GM08714 (cell line): ENCODE data around the gene GALNT9.

Source experiments
- H3K4me3 ChIP-seq: fragments of 200-500 bp; sonication (Bioruptor generic); 2 replicates; pipeline ENCODE4 v1.5.1; 2014; ENCODE audit warnings: mild to moderate bottlenecking, low read length, inconsistent platforms
- ZNF274 ChIP-seq: IDR thresholded peaks from 2 replicates; pipeline ENCODE4 v1.6.1; 2012; ENCODE audit warnings: mild to moderate bottlenecking, low read depth, low read length

GALNT9 gene

DNA sequence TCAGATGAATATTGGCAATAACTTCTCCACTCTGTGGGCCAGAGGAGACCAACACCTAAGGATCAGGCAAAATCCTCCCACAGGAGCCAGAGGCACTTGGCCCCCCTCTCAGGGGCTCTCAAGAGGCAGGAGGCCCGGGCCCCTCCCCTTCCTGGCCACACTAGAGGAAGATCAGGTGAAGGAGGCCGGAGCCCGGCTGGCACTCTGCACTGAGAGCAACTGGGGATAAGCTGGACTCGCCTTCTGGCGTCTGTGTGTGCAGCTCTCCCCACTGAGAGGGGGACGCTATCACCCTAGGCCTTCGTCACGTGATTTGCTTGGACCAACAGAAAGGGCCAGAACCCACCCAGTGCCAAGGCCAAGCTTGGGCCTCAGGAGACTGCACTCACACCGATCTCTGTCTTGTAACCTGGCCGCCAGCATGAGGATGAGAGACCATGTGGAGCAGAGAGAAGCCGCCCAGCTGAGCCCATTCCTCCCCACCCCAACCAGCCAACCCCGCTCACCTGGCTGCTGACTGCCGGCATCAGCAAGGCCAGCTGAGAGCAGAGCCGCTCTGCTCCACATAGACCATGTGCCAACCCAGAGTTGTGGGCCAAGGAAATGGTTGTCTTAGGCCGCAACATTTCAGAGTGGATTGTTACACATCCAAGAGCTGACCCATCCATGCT, 121.1 kb downstream of the GALNT9 start:
- H3K4me3 ChIP-seq = no peak overlapping the region
- TF ChIP-seq ZNF274 = no peak

GRCh38 chr12:132207083-132207775, 122.2 kb downstream of the GALNT9 start:
- H3K4me3 ChIP-seq = no peak overlapping the region
- TF ChIP-seq ZNF274 = no peak

DNA sequence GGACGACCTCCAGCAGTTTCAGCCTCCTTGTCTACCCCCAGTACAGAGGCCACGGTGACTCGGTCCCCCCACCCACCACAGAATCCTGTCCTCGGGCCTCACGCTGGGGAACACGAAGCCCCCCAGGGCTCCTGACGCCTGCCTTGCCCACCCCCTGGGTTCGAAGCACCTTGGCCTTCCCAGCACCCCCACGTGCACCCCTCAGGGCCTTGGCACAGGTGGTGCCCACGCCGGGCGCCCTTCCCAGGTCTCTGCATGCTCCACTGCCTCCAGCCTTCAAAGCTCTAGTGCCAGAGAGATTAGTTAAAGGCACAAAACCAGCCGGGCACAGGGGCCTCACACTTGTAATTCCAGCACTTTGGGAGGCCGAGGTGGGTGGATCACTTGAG, 123.3 kb downstream of the GALNT9 start:
- TF ChIP-seq ZNF274 = no peak
- no peak overlapping the region for H3K4me3 ChIP-seq

GRCh38 chr12:132205271-132206045, 123.9 kb downstream of the GALNT9 start:
- TF ChIP-seq ZNF274 = no peak
- no peak overlapping the region for H3K4me3 ChIP-seq

GRCh38 chr12:132204793-132205270, 124.6 kb downstream of the GALNT9 start:
- H3K4me3 ChIP-seq = no peak overlapping the region
- no peak for TF ChIP-seq ZNF274

- no peak overlapping the region for H3K4me3 ChIP-seq
- TF ChIP-seq ZNF274 = no peak
Measured at GRCh38 chr12:132204063-132204792, 125.2 kb downstream of the GALNT9 start.

- no peak for TF ChIP-seq ZNF274
- H3K4me3 ChIP-seq = no peak overlapping the region
Measured at GRCh38 chr12:132202929-132203721, 126.3 kb downstream of the GALNT9 start.

GRCh38 chr12:132201391-132202120, 127.8 kb downstream of the GALNT9 start:
- H3K4me3 ChIP-seq = no peak overlapping the region

GRCh38 chr12:132200800-132201199, 128.6 kb downstream of the GALNT9 start:
- H3K4me3 ChIP-seq = no peak overlapping the region
- TF ChIP-seq ZNF274 = no peak

More at GRCh38 chr12:132201391-132202120, 127.8 kb downstream of the GALNT9 start:
- TF ChIP-seq ZNF274 = no peak

- no peak for TF ChIP-seq ZNF274
- no peak overlapping the region for H3K4me3 ChIP-seq
Measured at GRCh38 chr12:132199526-132200319, 129.7 kb downstream of the GALNT9 start.

DNA sequence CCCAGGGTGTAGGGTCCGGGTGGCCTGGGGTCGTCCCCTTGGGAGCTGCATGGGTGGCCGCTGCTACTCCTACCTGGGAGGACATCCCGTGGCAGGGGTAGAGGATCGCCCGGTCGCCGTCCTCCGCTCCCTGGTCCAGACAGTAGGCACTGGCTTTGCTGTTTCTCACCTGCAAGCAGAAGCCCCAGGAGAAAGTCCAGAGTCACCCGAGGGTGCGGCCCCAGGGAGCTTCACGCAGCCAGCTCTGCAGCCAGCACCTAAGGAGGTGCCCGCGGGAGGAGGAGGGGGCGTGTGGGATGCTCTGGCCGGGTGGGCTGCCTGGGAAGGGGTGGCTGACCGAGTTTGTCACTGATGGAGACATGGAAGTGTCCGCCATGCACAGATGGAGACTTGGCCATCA, 130.3 kb downstream of the GALNT9 start:
- TF ChIP-seq ZNF274 = no peak

More for the DNA sequence above, 130.3 kb downstream of the GALNT9 start:
- H3K4me3 ChIP-seq = no peak overlapping the region
